Globus pallidus (tissue), 1 donor: ENCODE measurements around the gene COL23A1.

Experiments
- DNase-seq: peaks from one replicate; pipeline ENCODE4 v3.0.0-alpha.2; 2015; ENCODE audit warnings: low spot score

COL23A1 gene

DNA sequence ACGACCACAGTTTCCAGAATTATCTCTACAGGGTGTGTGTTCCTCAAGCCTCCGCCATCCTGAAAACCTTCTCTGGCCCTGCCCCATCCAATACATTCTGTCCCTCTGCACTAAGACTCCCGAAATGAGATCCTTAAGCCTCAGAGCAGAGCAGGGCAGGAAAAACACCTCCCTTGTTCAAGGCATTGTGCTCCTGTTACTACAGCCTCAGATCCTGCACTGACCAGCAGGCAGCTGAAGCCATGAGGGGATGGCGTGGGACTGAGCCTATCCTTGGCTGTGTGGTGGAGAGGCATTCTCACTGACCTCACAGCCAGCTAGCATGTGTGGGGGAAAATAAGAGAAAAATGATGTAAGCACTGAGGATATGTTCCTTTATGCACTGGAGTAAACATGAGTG lies 250.9 kb downstream of the COL23A1 start:
- DNase-seq: no peak

DNA sequence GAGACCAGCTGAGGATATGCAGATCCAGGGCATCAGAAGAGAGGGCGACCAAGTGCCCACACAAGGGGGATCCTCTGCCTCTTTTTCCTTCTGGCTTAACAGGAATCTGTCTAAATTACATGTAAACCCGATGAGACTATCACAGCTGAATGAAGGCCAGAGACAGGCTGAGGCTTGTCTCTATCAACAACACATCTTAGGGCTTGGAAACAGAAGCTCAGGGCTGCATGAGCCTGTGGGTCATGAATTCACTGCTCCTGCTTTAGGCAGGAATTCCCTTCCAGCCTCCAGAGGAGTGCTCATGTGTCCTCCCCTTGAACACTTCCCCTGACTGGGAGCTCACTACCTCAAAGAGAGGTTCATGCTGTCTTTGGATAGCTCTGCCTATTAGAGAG lies 251.4 kb downstream of the COL23A1 start:
- no peak for DNase-seq

DNA sequence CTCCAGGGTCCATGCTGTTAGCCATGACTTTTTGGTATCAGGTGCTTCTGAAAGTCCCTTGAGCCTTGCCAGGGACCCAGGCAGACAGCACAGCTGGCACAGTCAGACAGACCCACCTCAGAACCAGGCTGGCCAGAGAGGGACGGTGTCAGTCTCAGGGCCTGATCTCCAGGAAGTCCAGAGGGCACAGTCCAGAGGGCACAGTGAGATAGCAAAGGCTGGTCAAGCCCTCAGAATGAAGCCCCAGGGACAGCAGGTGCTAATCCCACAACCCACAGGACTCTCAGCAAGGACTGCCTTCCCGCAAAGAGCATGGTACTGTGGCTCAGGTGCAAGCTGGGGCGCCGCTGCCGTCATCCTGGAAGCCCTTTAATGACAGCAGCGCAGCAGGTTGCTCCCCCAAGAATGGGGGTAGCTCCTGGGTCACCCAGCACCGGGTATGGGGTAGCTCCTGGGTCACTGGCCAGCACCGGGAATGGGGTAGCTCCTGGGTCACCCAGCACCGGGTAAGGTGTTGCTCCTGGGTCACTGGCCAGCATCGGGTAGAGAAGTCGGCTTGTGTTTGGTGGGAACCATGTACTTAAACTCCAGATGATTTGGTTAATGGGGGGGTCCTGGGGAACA lies 252.0 kb downstream of the COL23A1 start:
- DNase-seq: no peak

DNA sequence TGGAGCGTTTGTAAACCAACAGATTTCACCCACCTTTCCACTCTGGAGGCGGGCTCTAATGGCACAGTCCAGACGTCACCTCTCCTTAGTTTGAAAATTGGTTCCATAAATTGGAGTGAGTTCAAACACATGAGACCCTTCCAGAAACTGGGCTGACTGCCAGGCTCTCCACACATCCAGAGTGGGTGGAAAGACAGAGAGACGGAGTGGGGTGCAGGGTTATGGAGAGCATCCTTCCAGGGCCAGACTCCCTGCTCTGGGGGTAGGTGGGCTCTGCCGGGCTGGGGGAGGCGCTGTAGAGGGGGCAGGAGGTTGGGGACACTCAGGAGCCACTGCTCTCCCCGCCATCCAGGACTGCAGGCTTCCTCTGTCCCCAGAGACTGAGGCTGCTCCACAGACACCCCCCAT lies 252.9 kb downstream of the COL23A1 start:
- no peak for DNase-seq

DNA sequence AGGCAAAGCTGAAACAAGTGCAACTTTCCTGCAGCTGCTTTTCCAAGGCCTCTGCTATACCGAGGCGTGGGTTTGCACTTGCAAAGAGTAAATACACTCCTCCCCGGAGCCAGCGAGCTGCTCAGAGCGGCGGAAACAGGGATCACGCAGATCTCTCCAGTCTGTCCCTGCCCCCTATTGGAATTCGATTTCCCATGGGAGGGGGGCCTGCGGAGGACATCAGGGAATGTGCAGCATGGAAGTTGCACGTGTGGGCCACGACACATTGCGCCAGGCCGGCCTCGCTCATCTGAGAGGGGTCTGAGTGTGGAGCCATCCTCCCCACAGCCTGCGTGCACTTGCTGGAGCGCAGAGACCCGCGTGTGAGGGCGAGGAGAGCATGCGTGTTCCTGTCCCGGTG lies 253.3 kb downstream of the COL23A1 start:
- DNase-seq: no peak

DNA sequence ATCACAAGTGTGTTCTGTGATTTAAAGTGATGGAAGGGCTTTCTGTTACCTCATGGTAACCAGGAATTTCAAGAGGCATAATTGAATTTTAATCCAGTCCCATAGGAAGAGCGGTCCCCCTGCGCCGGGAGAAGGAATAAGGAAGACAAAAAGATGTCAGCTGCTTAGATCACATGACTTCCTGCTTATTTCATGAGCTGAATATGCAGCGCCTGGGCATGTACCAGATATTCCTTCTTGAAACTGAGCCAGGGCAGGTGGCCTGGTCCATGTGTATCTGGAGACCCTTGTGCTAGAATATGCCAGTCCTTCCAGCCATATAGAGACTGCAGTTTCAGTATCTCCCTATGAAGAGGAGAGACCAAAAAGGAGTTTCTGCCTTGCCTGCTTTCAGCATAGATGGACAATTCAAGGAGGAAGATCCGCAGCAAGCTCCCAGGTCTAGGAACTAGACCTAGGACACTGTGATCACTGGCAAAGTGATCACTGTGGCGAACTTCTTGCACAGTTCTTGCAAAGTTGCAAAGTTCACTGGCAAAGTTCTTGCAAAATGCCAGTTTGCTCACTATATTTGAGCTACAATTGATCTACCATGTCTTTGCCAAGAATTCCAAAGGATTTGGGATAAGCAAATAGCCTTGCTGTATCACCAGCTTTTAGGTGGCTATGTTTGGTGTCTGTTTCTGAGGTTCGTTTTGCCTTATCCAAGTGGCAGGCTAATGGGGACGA lies 254.7 kb downstream of the COL23A1 start:
- no peak for DNase-seq

DNA sequence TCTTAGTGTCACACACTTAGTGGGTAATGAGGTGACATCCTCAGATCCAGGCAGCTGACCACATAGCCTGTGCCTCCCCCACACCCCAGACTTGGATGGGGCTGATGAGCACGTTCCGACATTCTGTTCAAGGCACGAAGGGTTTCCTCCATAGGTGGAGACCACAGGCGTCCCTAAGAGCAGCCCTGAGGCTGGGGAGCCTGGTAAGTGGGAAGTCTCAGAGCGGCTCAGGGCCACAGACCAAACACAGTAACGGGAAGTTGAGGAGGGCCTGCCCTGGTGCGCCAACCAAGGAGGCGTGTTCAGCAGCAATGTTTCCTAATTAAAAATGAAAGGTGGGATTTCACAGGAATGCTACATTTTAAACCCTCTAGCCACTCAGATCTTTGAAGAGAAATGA lies 255.3 kb downstream of the COL23A1 start:
- no peak for DNase-seq

DNA sequence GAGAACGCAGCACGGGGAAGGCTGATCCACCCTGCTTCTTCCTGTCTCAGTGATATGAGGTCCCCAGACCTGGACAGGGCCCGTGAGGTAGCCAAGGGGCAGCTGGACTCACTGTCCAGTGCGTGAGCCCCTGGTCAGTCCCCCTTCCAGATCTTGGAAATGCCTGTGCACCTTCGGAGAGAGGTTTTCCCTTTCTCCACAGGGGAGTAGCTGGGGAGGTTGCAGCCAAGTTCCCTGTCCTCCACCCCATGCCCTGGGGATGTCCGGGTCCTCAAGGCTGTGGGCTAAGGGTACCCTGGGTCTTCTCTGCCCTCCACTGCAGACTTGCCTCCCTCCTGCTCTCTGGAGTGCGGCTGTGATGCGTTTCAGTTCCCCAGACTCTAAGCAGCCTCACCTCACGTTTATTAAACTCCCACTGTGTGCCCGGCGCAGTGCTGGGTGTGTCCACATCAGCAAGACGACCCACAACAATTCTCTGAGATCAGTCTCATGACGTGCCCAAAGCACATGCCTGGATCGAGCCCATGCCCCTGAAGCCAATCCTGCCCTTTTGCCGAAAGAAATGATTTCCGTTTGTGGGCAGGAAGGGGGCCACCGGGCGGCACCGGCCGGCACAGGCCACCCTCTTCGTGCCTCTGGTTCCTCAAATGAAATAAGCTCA lies 256.2 kb downstream of the COL23A1 start:
- DNase-seq: no peak

DNA sequence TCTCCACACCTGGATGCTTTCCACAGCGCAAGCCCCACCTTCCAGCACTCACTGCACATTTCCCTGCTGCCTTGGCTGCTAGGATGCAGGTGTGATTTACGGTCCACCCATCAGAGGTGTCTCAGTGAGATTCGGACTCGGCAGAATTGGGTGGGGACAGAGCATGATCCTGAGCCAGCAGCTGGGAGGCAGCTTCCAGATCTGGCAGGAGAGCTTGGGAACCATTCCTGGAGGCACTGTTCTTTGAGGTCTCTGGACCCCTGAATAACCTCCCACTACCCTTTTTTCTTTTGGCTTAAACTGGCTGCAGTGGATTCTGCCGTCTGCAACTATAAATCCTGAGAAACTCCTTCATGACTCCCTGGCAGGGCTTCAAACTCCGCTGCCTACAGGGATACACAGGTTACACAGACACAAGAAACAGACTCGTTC lies 258.0 kb downstream of the COL23A1 start:
- peak; percentile 21 for DNase-seq

DNA sequence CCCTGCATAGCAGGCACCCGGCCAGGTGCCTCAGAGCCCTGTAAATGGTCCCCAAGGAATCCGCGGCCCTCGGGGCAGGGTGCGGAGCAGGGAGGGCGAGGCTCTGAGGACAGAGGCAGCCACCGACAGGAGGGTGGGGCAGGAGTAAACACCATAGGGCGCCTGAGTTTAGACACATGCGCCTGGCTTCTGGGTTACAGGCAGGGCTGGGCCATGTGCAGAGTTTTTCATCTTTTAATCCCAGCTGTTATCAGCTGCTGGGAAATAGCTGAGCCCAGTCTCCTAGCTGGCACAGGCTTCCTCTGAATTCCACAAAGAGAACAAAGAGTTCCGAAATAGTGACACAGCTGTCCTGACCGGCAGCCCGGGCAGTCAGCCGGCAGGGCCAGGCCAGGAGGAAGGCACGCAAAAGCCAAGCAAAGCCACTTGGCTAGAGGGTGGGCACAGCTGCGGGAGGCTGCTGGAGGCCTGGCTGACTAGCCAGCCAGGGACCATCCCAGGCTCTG lies 258.6 kb downstream of the COL23A1 start:
- peak; percentile 94 for DNase-seq

DNA sequence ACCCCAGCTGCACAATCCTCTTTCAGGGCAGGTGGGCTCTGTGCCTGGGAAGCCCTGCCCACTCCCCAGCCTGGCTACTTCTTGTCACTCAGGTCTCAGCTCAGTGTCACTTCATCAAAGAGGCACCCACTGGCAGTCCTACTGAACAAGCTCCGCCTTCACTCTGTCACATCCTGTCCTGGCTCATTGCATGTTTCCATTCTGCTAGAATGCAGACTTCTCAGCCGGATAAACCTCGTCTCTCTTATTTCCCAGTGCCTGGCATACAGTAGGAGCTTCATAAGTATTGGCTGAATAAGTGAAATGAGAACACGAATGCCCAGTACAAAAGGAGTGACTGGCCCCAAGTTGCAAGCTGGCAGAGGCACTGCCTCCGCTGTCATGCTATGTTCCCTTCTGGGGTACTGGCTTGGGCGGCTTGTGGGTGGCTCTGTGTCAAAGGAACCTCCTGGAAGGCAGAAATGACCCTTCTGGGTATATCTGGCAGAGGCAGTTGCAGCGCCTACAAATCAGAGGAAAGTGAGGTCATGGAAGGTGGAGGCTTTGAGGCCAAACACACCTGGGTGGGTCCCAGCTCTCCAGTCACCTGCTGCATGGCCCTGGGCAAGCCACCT lies 259.3 kb downstream of the COL23A1 start:
- peak; percentile 50 for DNase-seq

DNA sequence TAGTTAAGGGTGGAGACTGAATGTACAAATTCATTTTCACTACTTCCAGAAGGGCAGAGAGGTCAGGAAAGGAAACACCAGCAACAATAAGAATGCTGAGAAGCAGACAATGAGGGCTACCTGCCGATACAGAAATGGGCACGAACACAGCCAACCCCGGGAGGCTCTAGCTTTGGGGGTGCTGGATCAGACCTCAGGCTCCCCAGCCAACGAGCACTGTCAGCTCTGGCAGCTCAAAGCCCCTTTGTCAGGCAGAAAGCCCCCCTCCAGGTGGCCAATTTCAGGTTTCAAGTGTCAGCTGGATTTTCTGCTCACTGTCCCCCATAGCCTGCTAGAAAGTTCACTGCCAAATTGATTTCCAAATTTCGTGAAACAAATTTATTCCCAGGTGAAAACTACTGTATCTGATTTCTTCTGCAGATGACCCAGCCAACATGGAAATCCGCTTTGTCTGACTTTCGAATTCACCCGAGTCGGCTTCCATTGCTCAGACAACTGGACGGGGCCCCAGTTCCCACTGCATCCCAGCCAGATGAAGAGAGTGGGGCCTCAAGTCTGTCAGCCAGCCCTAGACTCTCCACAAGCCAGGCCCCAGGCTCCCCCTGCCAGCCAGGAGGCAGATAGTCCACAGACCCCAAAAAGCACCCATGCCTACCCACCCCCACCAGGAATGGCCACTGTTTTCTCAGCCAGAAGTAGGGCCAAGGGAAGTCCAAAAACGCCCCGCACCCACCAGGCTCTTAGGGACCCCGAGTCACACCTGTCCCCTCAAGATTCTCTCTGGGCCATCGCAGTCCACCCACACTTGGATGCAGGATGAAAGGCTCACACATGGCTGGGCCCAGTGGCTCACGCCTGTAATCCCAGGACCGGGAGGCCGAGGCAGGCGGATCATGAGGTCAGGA lies 261.1 kb downstream of the COL23A1 start:
- DNase-seq: no peak

DNA sequence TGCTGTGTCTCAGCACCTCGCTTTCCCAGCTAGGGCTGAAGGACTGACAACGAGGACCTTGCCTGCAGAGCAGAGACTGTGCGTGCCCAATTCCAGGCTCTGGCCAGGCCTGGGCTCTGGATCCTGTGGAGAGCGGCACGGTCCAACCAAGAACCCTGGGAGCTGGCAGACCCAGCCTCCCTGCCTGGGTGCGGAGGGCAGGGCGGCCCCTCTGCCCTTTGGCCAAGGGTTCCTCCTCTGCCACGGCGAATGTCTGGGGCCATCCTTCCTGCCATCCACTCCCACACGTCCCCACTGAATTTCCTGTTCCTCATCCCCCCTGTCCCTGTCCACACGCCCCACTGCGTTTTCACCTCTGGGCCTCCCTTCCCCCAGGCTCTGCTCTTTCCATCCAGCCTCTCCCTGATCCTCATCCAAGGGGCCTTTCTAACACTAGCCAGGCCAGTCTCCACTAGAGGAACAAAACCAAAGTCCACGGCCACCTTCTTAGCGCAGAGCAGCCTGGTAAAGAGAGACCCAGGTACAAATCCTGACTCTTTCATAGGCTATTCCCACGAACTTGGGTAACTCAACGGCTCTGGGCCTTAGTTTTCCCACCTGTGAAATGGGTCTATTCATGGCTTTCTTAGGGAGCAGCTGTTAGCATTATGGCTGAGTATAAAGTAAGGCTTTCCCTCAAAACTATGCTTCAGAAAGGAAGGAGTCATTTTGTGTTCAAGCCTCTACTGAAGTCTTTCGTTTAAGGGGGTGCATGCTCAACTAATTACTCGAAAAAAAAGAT lies 262.1 kb downstream of the COL23A1 start:
- DNase-seq: no peak

DNA sequence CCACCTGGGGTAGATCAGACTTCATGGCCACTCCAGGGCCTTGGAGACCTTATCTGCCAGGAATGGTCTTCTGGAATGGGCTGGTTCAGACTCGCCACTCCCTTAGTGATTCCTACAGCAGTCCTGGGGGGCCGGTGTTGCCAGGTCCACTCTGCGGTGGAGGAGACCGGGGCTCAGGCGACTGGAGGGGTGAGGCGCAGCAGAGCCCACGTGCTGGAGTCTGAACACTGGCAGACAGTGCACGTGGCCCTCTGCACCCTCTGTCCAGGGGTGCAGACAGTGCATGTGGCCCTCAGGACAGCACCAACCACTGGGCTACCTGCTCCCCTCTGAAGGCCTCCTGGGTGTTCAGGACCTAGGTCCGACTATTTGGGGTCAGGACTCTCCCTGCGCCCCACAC lies 262.7 kb downstream of the COL23A1 start:
- no peak for DNase-seq

DNA sequence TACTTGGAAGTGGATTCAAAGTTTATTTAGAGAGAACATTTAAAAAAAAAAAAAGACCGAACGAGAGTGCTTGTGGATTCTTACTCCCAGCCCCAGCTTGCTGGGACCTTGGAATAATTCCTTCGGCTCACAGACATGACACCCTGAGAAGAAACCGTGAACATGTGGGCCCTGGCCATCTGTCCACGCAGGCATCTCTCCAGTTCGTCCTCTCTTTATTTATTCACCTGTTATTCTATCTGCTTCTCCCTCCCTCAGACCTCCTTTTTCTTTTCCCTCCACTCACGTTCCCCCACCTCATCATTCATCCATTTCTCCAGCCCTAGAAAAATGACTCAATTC lies 263.8 kb downstream of the COL23A1 start:
- DNase-seq: no peak

DNA sequence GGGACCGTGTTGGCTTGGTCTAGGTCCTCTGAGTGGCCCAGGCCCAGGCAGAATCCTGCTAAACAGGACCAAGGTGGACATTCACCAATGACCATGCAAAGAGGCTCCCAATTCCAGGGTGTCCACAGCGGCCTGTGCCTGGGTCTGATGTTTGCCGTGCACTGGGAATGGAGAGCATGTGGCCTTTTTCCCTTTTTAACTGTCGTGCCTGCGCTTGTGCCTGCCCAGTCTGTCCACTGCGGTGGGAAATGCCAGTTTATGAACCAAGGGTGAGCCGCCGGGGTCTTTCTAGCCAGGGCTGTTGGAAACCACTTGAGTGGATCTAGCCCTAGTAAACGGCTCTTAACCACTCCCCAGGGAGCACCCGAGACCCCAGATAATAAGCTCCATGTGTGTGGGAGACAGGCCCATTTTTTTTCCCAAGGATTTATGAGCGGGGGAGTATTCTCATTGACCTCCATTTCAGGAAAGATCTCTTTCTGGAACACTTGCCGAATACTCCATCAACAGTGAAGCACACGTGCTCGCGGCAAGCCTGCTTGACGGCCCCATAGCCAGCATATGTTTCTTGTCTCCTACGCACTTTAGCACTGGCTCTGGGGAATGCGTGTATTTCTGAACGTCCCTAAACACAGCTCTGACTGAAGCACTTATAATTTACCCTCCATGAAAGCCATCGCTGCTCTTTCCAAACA lies 264.4 kb downstream of the COL23A1 start:
- no peak for DNase-seq

DNA sequence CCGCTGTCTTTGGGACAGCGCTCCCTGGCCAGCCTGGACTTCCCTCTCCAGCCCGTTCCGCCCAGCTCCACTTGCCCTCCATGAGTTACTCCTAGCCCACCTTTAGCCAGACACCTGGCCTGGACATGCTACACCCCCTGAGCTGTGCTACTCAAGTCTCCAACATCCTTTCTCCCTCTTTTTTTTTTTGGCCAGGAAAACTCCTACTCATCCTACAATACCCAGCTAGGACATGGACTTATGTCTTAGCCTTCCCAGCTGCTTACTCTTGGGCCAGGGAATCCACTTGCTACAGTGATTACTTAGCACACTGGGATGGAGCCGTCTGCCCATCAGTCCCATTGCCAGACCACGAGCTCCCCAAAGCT lies 264.9 kb downstream of the COL23A1 start:
- no peak for DNase-seq

DNA sequence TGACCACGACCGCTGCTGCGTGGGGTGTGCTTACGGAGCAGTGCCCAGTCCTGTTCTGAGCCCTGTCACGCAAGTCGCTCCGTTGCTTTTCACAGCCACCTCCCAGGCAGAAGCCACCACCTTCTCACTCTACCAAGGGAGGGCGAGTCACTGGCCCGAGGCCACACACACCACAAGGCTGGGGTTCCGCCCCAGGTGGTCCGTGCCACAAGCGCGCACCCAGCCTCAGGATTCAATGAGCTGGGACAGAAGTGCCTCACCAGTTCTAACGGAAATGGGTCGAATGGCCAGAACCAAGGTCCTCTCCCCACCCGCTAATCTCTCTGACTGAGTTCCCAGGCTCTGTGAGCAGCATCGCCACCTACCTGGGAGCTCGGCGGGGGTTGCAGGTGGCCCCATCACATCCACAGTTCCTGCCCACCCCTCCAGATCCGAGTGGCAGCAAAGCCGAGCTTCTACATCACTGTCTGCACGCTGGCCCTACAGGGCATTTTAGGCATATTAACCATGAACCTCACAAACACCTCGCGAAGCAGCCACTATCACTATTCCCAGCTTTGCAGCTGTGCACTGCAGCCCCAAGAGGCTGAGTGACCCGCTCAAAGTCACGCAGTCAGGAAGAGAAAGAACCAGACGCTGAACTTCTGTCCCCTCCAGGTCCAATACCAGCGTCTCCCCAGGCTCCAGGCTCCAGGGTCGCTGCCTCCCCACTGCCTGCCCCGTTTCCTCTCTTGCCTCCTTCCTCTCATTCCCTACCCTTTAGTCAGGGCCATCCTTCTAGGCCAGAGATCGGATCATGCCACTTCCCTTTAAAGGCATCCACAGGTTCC lies 265.5 kb downstream of the COL23A1 start:
- no peak for DNase-seq

DNA sequence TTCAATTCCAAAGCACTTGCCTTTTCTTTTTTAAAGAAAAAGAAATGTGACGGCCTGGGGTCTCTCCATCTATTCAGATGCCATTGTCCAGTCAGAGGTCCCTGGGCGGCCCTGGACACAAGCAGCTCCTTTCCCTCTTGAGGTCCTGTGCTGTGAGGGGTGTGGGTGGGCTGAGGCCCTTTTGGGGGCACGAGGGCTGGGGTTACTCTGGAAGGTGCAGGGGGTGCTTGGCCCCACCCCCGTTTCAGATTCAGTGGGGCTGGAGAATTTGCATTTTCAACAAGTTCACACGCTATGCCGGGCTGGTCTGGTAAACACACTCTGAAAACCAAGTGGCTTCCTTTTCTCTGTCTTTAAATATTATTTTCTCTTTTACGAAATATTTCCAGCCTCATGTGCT lies 266.2 kb downstream of the COL23A1 start:
- DNase-seq: no peak

DNA sequence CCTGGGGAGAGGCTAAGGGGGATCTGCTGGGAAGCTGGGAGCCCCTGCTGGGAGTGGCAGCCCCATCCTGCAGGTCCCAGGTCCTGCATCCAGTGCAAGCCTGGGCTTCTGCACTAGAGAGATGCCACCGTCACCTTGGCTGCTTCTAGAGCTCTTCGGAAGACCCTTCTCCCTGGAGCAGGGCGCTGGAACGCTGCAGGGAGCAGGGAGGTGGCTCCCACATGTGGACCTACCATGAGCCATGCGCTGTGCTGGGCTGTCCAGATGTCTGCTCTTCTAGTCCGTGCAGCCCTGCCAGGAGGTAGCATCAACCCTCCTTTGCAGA lies 266.7 kb downstream of the COL23A1 start:
- DNase-seq: no peak
